ENCODE measurements around the gene MRTFA. TPM values are rescaled to one million over a fixed set of nuclear protein-coding genes. Genes with fewer than 3 reads are reported as not detected.

MRTFA gene
- total RNA-seq, 2 experiments from 2014 or later, result 55.3 to 58.9 TPM

GRCh38 chr22:40366068-40366467 lies 270.5 kb downstream of the MRTFA start:
- no peaks in the 10 kb centered on the region for H3K27me3 Mint-ChIP-seq
- no peak overlapping the region for H3K4me3 Mint-ChIP-seq
- intact Hi-C loops (cut with DNase I, micrococcal nuclease), result loop anchor here in 1 of 2 experiments (5.0 kb wide), 1 partner anchor 271 kb away; the partner anchor contains the start of gene MRTFA
- H3K4me1 Mint-ChIP-seq (ENCODE audit: low read depth), result peaks cover 1% of the 10 kb centered on the region
- H3K27me3 ChIP-seq (ENCODE audit: control insufficient read depth in 1 of 2, insufficient read depth in 2 of 2, low read length in 2 of 2), result no peaks in the 10 kb centered on the region
- ATAC-seq (ENCODE audit: poor library complexity) (no peak), DNase-seq (no peak)
- no peaks in the 10 kb centered on the region for H3K9me3 ChIP-seq (ENCODE audit: control insufficient read depth in 1 of 2, insufficient read depth in 1 of 2, low read length in 2 of 2)
- no peak overlapping the region for H3K27ac ChIP-seq (ENCODE audit: low read depth in 1 of 2, low read length in 2 of 2)
- ChIA-PET POLR2A (interaction anchor here (1.1 kb wide), 1 partner anchor 22 kb away, joined by 3 read pairs; no protein-coding TSS in a partner anchor), CTCF (interaction anchor here (0.7 to 0.9 kb wide), 2 partner anchors 18 to 33 kb away, joined by 3 read pairs; no protein-coding TSS in a partner anchor)
- TF ChIP-seq CTCF (IDR thresholded peaks at IDR 0.05), result no peak
- peaks cover 71% of the 10 kb centered on the region for H3K36me3 ChIP-seq (ENCODE audit: insufficient read depth, low read length)
- H3K36me3 Mint-ChIP-seq (ENCODE audit: low read depth), result peaks cover 82% of the 10 kb centered on the region
- H3K4me3 ChIP-seq (ENCODE audit: low read length), result no peak overlapping the region
- no peaks in the 10 kb centered on the region for H3K9me3 Mint-ChIP-seq
- H3K27ac Mint-ChIP-seq, result peak overlapping the region; percentile 40
- H3K4me1 ChIP-seq (ENCODE audit: insufficient read depth, low read length), result peaks cover 8% of the 10 kb centered on the region

GRCh38 chr22:40364431-40364830 lies 272.1 kb downstream of the MRTFA start:
- peak overlapping the region; percentile 43 for H3K27ac Mint-ChIP-seq
- CTCF ChIA-PET, result interaction anchor here (0.7 kb wide), 1 partner anchor 32 kb away, joined by 3 read pairs; no protein-coding TSS in a partner anchor
- DNase-seq, result no peak

DNA sequence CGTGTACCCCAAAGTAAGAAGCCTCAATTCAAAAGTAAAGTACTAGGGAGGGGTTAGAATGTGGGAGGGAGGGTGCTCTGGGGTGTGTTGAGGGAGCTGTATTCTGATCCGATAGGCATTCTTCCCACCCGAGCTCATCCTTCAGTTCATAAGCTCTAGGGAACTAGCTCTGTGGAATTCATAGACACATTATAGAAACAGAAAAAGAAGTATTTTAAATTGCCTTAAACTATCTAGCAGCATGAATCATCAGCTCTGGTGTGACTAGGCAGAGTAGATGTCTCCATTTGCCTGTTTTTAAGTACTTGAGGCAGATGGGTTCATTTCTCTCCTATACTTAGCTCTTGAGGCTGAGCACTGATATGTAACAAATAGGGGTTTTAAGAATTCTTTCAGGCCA lies 273.5 kb downstream of the MRTFA start:
- no peak overlapping the region for H3K4me3 ChIP-seq (ENCODE audit: low read length)
- no peaks in the 10 kb centered on the region for H3K4me1 Mint-ChIP-seq (ENCODE audit: low read depth)
- H3K27me3 ChIP-seq (ENCODE audit: control insufficient read depth in 1 of 2, insufficient read depth in 2 of 2, low read length in 2 of 2), result no peaks in the 10 kb centered on the region
- no peaks in the 10 kb centered on the region for H3K9me3 Mint-ChIP-seq
- peaks cover 99% of the 10 kb centered on the region for H3K36me3 Mint-ChIP-seq (ENCODE audit: low read depth)
- DNase-seq (no peak), ATAC-seq (ENCODE audit: poor library complexity) (no peak)
- intact Hi-C loops (cut with DNase I, micrococcal nuclease), result no loop called here
- H3K27ac Mint-ChIP-seq, result peak overlapping the region; percentile 65
- H3K27me3 Mint-ChIP-seq, result no peaks in the 10 kb centered on the region
- H3K9me3 ChIP-seq (ENCODE audit: control insufficient read depth in 1 of 2, insufficient read depth in 1 of 2, low read length in 2 of 2), result no peaks in the 10 kb centered on the region
- ChIA-PET POLR2A (no interaction called here), CTCF (interaction anchor here (1.0 kb wide), 1 partner anchor 15 kb away, joined by 3 read pairs; no protein-coding TSS in a partner anchor)
- H3K36me3 ChIP-seq (ENCODE audit: insufficient read depth, low read length), result peaks cover 97% of the 10 kb centered on the region
- TF ChIP-seq CTCF (IDR thresholded peaks at IDR 0.05), result no peak
- H3K4me1 ChIP-seq (ENCODE audit: insufficient read depth, low read length), result no peaks in the 10 kb centered on the region
- no peak overlapping the region for H3K4me3 Mint-ChIP-seq
- H3K27ac ChIP-seq (ENCODE audit: low read depth in 1 of 2, low read length in 2 of 2), result no peak overlapping the region

More at GRCh38 chr22:40364431-40364830, 272.1 kb downstream of the MRTFA start:
- Histone ChIP-seq H3K27ac (ENCODE audit: low read depth in 1 of 2, low read length in 2 of 2) (peak overlapping the region in 1 of 2 donors; percentile 21), H3K36me3 (ENCODE audit: insufficient read depth, low read length) (peaks cover 87% of the 10 kb centered on the region), H3K27me3 (ENCODE audit: control insufficient read depth in 1 of 2, insufficient read depth in 2 of 2, low read length in 2 of 2) (no peaks in the 10 kb centered on the region), H3K4me1 (ENCODE audit: insufficient read depth, low read length) (no peaks in the 10 kb centered on the region), H3K4me3 (ENCODE audit: low read length) (no peak overlapping the region), H3K9me3 (ENCODE audit: control insufficient read depth in 1 of 2, insufficient read depth in 1 of 2, low read length in 2 of 2) (no peaks in the 10 kb centered on the region)
- H3K4me3 Mint-ChIP-seq, result no peak overlapping the region
- POLR2A ChIA-PET, result interaction anchor here (1.0 kb wide), 1 partner anchor 24 kb away, joined by 3 read pairs; no protein-coding TSS in a partner anchor
- no peak for TF ChIP-seq CTCF (IDR thresholded peaks at IDR 0.05)
- no peaks in the 10 kb centered on the region for H3K4me1 Mint-ChIP-seq (ENCODE audit: low read depth)
- no peaks in the 10 kb centered on the region for H3K9me3 Mint-ChIP-seq
- peaks cover 98% of the 10 kb centered on the region for H3K36me3 Mint-ChIP-seq (ENCODE audit: low read depth)
- intact Hi-C loops (cut with DNase I, micrococcal nuclease), result no loop called here
- H3K27me3 Mint-ChIP-seq, result no peaks in the 10 kb centered on the region
- ATAC-seq (ENCODE audit: poor library complexity), result no peak

Data from CD4-positive, alpha-beta T cell (primary cell).